ENCODE results near the gene INTS3. TPM values are rescaled to one million over a fixed set of nuclear protein-coding genes. Genes with fewer than 3 reads are reported as not detected.

The INTS3 gene
- total RNA-seq, 1 experiment from 2014 or later = 39.0 TPM

GRCh38 chr1:153749408-153750005 lies 21.7 kb downstream of the INTS3 start:
- intact Hi-C loops (cut with micrococcal nuclease; ENCODE audit: unreplicated experiment) = loop anchor here (1.0 to 5.0 kb wide), 4 partner anchors 19 to 397 kb away; no protein-coding TSS in a partner anchor
- TF ChIP-seq, protein P1, sequence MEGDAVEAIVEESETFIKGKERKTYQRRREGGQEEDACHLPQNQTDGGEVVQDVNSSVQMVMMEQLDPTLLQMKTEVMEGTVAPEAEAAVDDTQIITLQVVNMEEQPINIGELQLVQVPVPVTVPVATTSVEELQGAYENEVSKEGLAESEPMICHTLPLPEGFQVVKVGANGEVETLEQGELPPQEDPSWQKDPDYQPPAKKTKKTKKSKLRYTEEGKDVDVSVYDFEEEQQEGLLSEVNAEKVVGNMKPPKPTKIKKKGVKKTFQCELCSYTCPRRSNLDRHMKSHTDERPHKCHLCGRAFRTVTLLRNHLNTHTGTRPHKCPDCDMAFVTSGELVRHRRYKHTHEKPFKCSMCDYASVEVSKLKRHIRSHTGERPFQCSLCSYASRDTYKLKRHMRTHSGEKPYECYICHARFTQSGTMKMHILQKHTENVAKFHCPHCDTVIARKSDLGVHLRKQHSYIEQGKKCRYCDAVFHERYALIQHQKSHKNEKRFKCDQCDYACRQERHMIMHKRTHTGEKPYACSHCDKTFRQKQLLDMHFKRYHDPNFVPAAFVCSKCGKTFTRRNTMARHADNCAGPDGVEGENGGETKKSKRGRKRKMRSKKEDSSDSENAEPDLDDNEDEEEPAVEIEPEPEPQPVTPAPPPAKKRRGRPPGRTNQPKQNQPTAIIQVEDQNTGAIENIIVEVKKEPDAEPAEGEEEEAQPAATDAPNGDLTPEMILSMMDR (IDR thresholded peaks at IDR 0.05; ENCODE audit: insufficient read depth in 1 of 2, low read depth in 1 of 2, low read length in 1 of 2, severe bottlenecking in 1 of 2, unreplicated experiment in 1 of 2) = peak; percentile 88 to 97
- Mint-ChIP-seq H3K4me1 (ENCODE audit: low read depth, unreplicated experiment) (peaks cover under 1% of the 10 kb centered on the region), H3K36me3 (ENCODE audit: insufficient read depth, unreplicated experiment) (peaks cover 53% of the 10 kb centered on the region), H3K27me3 (ENCODE audit: insufficient read depth, unreplicated experiment) (no peaks in the 10 kb centered on the region), H3K27ac (ENCODE audit: unreplicated experiment) (no peak overlapping the region), H3K9me3 (ENCODE audit: unreplicated experiment) (no peaks in the 10 kb centered on the region), H3K4me3 (ENCODE audit: unreplicated experiment) (no peak overlapping the region)
- no peaks in the 10 kb centered on the region for H3K4me1 ChIP-seq
- BruUV-seq (replicated peaks) = no TSS peak
- DNase-seq = peak; percentile 79 to 85
- H3K36me3 ChIP-seq (ENCODE audit: control insufficient read depth, insufficient read depth, low read length) = peaks cover 4% of the 10 kb centered on the region
- no peaks in the 10 kb centered on the region for H3K9me3 ChIP-seq
- ChIA-PET CTCF (no interaction called here), POLR2A (no interaction called here)
- H3K27me3 ChIP-seq (replicated peaks; ENCODE audit: control insufficient read depth, insufficient read depth, low read length) = no peaks in the 10 kb centered on the region
- no peak overlapping the region for H3K4me3 ChIP-seq (ENCODE audit: low read depth, low read length)

GRCh38 chr1:153750026-153750995 lies 22.5 kb downstream of the INTS3 start:
- CTCF ChIA-PET = interaction anchor here (0.6 kb wide), 1 partner anchor 23 kb away, joined by 3 read pairs; the partner anchor contains the start of gene INTS3
- intact Hi-C loops (cut with micrococcal nuclease; ENCODE audit: unreplicated experiment) = no loop called here
- Mint-ChIP-seq H3K36me3 (ENCODE audit: insufficient read depth, unreplicated experiment) (peaks cover 56% of the 10 kb centered on the region), H3K27me3 (ENCODE audit: insufficient read depth, unreplicated experiment) (no peaks in the 10 kb centered on the region), H3K9me3 (ENCODE audit: unreplicated experiment) (no peaks in the 10 kb centered on the region), H3K27ac (ENCODE audit: unreplicated experiment) (no peak overlapping the region), H3K4me1 (ENCODE audit: low read depth, unreplicated experiment) (no peaks in the 10 kb centered on the region), H3K4me3 (ENCODE audit: unreplicated experiment) (no peak overlapping the region)
- no peak overlapping the region for H3K4me3 ChIP-seq (ENCODE audit: low read depth, low read length)
- DNase-seq = no peak
- TF ChIP-seq, protein P1 (IDR thresholded peaks at IDR 0.05; ENCODE audit: insufficient read depth in 1 of 2, low read depth in 1 of 2, low read length in 1 of 2, severe bottlenecking in 1 of 2, unreplicated experiment in 1 of 2) = no peak
- no peaks in the 10 kb centered on the region for H3K4me1 ChIP-seq
- no TSS peak for BruUV-seq (replicated peaks)
- H3K27me3 ChIP-seq (replicated peaks; ENCODE audit: control insufficient read depth, insufficient read depth, low read length) = no peaks in the 10 kb centered on the region
- H3K9me3 ChIP-seq = no peaks in the 10 kb centered on the region
- POLR2A ChIA-PET = no interaction called here
- peaks cover 4% of the 10 kb centered on the region for H3K36me3 ChIP-seq (ENCODE audit: control insufficient read depth, insufficient read depth, low read length)

- TF ChIP-seq, protein P1 (IDR thresholded peaks at IDR 0.05; ENCODE audit: insufficient read depth in 1 of 2, low read depth in 1 of 2, low read length in 1 of 2, severe bottlenecking in 1 of 2, unreplicated experiment in 1 of 2) = no peak
- Histone ChIP-seq H3K9me3 (no peaks in the 10 kb centered on the region), H3K4me3 (ENCODE audit: low read depth, low read length) (no peak overlapping the region), H3K27me3 (replicated peaks; ENCODE audit: control insufficient read depth, insufficient read depth, low read length) (no peaks in the 10 kb centered on the region), H3K36me3 (ENCODE audit: control insufficient read depth, insufficient read depth, low read length) (peaks cover 4% of the 10 kb centered on the region), H3K4me1 (no peaks in the 10 kb centered on the region)
- no peak overlapping the region for H3K27ac Mint-ChIP-seq (ENCODE audit: unreplicated experiment)
- POLR2A ChIA-PET = no interaction called here
- no peaks in the 10 kb centered on the region for H3K27me3 Mint-ChIP-seq (ENCODE audit: insufficient read depth, unreplicated experiment)
- no peak overlapping the region for H3K4me3 Mint-ChIP-seq (ENCODE audit: unreplicated experiment)
- H3K36me3 Mint-ChIP-seq (ENCODE audit: insufficient read depth, unreplicated experiment) = peaks cover 51% of the 10 kb centered on the region
- no peak for DNase-seq
- CTCF ChIA-PET = interaction anchor here (0.7 kb wide), 1 partner anchor 74 kb away, joined by 6 read pairs; the partner anchor contains the start of gene NPR1
- BruUV-seq (replicated peaks) = no TSS peak
- H3K9me3 Mint-ChIP-seq (ENCODE audit: unreplicated experiment) = no peaks in the 10 kb centered on the region
- intact Hi-C loops (cut with micrococcal nuclease; ENCODE audit: unreplicated experiment) = no loop called here
- H3K4me1 Mint-ChIP-seq (ENCODE audit: low read depth, unreplicated experiment) = no peaks in the 10 kb centered on the region
These were observed 24.2 kb downstream of the INTS3 start for GRCh38 chr1:153752072-153752471.
